Ishikawa (cell line): ENCODE results near the gene CIITA.

ENCODE experiments used
- CEBPB ChIP-seq: IDR thresholded peaks from 2 replicates; pipeline ENCODE4 v1.6.1; 2012
- CREB1 ChIP-seq: IDR thresholded peaks from 2 replicates; pipeline ENCODE4 v1.6.1; 2012; ENCODE audit warnings: low read depth
- EGR1 ChIP-seq: IDR thresholded peaks from 2 replicates; pipeline ENCODE4 v1.6.1; 2012
- EP300 ChIP-seq: IDR thresholded peaks from 2 replicates; pipeline ENCODE4 v1.6.1; 2012; ENCODE audit warnings: borderline replicate concordance
- FOXM1 ChIP-seq: IDR thresholded peaks from 2 replicates; pipeline ENCODE4 v1.6.1; 2012; ENCODE audit warnings: low read depth, borderline replicate concordance
- NFIC ChIP-seq: IDR thresholded peaks from 2 replicates; pipeline ENCODE4 v1.6.1; 2012
- RAD21 ChIP-seq: IDR thresholded peaks from 2 replicates; pipeline ENCODE4 v1.6.1; 2012; ENCODE audit warnings: low read depth
- TAF1 ChIP-seq: IDR thresholded peaks from 2 replicates; pipeline ENCODE4 v1.6.1; 2012; ENCODE audit warnings: low read depth, mild to moderate bottlenecking
- TCF12 ChIP-seq: IDR thresholded peaks from 2 replicates; pipeline ENCODE4 v1.6.1; 2012; ENCODE audit warnings: low read depth
- TEAD4 ChIP-seq: IDR thresholded peaks from 2 replicates; pipeline ENCODE4 v1.6.1; 2012
- YY1 ChIP-seq: IDR thresholded peaks from 2 replicates; pipeline ENCODE4 v1.6.1; 2012; ENCODE audit warnings: low read depth
- ZBTB7A ChIP-seq: IDR thresholded peaks from 2 replicates; pipeline ENCODE4 v1.6.1; 2012; ENCODE audit warnings: low read depth
- TF ChIP-seq, protein P1 (sequence below): IDR thresholded peaks from 2 replicates; pipeline ENCODE4 v1.6.1; 2012
- TF ChIP-seq, protein P2 (sequence below): IDR thresholded peaks from 2 replicates; pipeline ENCODE4 v1.6.1; 2012; ENCODE audit warnings: low read depth, mild to moderate bottlenecking
- TF ChIP-seq, protein P3 (sequence below): IDR thresholded peaks from 2 replicates; pipeline ENCODE4 v1.6.1; 2012

CIITA gene

DNA sequence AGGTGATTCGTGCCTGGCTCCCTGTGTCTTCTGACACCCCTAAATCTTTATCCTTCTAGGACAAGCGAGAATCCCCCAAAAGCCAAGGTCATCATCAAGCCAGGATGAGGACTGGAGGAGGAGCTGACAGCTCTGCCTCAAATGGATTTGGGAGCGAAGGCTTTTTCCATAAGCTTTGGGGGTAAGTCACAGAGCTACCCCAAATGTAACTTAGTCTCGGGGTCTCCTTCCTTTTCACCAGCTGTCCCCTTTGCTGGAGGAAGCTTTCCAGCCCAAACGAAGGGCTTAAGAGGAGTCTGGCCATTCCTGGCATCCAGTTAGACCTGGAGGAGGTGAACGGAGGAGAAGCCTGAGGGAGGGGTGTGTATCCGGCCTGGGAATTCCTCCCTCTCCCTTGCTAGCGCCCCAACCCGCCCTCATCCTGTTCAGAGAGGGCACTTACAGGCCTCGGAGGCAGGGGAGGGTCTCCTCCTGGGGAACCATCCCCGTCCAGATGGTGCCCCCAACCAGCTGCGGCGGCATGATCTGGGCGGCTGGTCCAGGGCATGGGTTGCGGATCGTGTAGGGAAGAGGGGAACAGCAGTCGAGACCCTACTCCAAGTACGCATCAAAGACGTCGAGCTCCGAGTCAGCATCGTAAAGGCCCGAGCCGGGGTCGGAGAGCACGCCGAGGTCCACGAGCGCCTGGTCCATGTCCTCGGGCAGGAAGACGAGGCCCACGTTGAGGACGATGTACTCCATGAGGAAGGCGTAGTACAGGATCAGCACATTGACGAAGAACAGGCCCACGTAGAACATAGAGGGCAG lies 64.3 kb downstream of the CIITA start:
- TF ChIP-seq, protein P1, sequence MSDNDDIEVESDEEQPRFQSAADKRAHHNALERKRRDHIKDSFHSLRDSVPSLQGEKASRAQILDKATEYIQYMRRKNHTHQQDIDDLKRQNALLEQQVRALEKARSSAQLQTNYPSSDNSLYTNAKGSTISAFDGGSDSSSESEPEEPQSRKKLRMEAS, result 0 out of 2 replicates have a peak, but pooled peaks have one; percentile 15
- no peak for TF ChIP-seq ZBTB7A

DNA sequence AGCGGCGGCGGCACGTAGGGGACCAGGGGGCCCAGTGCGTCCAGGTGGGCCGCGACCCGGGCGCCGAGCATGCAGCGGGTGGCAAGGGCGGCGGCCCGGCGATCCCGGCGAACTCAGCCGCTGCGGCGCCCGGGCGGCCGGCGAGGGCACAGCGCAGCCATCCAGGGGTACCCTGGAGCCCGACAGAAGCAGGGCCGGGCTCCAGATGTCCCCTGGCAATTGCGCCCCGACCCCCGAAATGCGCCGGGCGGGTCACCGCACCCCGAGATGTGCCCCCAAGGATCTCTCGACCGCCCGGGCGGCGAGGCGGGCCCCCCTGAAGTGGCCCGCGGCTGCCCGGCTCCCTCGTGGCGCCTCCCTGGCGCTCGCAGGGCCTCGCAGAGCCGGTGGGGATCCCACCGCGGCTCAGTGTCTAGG lies 64.9 kb downstream of the CIITA start:
- TF ChIP-seq, protein P1, result 0 out of 2 replicates have a peak, but pooled peaks have one; percentile 4

DNA sequence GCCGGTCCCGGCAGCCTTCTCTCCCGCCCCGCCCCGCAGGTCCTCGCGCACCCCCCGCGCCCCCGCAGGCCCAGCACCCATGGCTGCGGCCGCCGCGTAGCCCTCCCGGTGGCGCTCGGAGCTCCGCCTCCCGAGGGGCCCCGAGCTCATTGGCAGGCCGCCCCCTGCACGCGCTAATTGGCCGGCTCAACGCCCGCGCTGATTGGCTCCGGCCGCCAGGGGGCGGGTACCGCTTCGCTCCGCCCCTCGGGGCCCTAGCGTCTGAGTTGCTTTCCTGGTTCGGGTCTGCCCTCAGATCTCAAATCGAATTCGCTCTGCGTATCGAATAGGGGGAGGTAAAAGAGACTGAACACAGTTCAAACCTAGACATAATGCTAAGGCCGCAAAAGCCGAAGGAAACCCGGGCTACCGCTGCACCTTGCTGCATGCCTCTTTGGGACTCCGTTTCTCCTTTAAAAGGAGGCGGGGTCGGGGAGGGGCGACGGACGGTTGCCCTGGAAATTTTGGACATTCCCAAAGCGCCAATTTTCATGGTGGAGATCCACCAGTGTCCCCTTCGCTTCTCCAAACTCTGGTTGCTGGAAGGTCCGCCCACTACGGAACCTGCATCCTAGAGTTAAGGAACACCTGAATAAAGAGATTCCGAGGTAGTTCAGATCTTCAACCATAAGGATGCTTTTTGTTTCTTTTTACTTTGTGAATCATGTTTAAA lies 65.5 kb downstream of the CIITA start, which contains the start of gene DEXI:
Gene DEXI, minus strand, starts transcription at position 117 of the 712 bp plus-strand sequence. CDS start 463 bp downstream, outside the sequence.
- TF ChIP-seq, protein P2, sequence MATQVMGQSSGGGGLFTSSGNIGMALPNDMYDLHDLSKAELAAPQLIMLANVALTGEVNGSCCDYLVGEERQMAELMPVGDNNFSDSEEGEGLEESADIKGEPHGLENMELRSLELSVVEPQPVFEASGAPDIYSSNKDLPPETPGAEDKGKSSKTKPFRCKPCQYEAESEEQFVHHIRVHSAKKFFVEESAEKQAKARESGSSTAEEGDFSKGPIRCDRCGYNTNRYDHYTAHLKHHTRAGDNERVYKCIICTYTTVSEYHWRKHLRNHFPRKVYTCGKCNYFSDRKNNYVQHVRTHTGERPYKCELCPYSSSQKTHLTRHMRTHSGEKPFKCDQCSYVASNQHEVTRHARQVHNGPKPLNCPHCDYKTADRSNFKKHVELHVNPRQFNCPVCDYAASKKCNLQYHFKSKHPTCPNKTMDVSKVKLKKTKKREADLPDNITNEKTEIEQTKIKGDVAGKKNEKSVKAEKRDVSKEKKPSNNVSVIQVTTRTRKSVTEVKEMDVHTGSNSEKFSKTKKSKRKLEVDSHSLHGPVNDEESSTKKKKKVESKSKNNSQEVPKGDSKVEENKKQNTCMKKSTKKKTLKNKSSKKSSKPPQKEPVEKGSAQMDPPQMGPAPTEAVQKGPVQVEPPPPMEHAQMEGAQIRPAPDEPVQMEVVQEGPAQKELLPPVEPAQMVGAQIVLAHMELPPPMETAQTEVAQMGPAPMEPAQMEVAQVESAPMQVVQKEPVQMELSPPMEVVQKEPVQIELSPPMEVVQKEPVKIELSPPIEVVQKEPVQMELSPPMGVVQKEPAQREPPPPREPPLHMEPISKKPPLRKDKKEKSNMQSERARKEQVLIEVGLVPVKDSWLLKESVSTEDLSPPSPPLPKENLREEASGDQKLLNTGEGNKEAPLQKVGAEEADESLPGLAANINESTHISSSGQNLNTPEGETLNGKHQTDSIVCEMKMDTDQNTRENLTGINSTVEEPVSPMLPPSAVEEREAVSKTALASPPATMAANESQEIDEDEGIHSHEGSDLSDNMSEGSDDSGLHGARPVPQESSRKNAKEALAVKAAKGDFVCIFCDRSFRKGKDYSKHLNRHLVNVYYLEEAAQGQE, result no peak
- TF ChIP-seq EGR1 (peak; percentile 61), TAF1 (0 out of 2 replicates have a peak, but pooled peaks have one; percentile 36), RAD21 (no peak)

DNA sequence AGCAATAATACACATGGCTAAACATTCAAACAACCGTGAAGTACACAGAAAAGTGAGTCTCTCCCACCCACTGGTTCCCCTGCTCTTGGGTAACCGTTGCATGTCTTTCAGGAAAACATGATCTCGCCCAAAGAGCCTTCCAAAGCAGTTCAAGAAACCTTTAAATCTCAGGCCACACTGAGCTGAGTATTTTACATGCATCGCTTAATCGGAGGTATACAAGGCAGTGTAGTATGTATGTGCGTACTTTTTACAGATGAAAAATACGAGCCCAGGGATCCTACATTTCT lies 66.0 kb downstream of the CIITA start:
- TF ChIP-seq TAF1 (no peak), TEAD4 (no peak), CREB1 (no peak), NFIC (no peak), FOXM1 (no peak), YY1 (no peak), EP300 (no peak), CEBPB (no peak), ZBTB7A (no peak)
- TF ChIP-seq, protein P2, result no peak
- TF ChIP-seq, protein P3, sequence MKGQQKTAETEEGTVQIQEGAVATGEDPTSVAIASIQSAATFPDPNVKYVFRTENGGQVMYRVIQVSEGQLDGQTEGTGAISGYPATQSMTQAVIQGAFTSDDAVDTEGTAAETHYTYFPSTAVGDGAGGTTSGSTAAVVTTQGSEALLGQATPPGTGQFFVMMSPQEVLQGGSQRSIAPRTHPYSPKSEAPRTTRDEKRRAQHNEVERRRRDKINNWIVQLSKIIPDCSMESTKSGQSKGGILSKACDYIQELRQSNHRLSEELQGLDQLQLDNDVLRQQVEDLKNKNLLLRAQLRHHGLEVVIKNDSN, result no peak
- TF ChIP-seq, protein P1, result no peak

DNA sequence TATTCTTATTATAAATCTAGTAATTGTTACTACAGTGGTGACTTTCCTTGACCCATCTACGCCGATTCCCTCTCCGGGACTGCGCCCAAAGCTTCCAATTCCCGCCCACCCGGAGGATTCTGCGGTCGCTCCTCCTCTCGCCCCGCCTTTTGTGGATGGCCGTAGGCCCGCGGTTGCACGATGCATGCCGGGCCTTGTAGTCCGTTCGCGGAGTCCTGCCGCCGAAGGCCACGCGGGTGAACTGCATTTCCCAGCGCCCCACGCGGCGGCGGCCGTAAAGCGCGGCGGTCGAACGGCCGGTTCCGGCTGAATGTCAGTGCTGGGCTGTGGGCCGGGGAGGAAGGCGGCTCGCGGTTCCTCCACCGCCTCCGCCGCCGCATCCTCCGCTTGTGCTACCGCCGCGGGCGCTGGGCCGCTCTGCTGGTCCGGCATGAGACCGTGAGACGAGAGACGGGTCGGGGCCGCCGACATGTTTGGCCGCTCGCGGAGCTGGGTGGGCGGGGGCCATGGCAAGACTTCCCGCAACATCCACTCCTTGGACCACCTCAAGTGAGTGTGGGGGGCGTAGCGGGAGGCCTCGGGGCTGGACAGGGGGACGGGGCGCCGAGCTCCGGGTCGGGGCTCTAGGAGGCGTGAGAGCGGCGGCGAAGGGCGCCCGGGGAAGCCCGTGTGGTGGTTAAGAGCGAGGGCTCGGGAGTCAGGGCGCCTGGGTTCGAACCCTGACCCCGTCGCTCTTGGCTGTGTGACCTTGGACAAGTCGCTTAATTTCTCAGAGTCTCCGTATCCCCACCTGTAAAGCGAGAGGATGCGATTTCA lies 67.5 kb downstream of the CIITA start, which contains the start of gene CLEC16A:
Gene CLEC16A, plus strand, starts transcription at position 316 of the 816 bp plus-strand sequence. Its CDS starts 154 bp downstream, at position 470.
- no peak for TF ChIP-seq CEBPB
- TF ChIP-seq, protein P1, result peak; percentile 41; the same call in 1 of the 2 replicates
- TF ChIP-seq TAF1, result peak; percentile 93
- peak; percentile 42 for TF ChIP-seq NFIC
- peak; percentile 56; the same call in 1 of the 2 replicates for TF ChIP-seq CREB1
- TF ChIP-seq ZBTB7A, result no peak
- no peak for TF ChIP-seq RAD21
- TF ChIP-seq YY1, result peak; percentile 85
- TF ChIP-seq EP300, result peak; percentile 35; the same call in 1 of the 2 replicates
- peak; percentile 46; the same call in 1 of the 2 replicates for TF ChIP-seq TEAD4
- TF ChIP-seq, protein P3, result no peak
- TF ChIP-seq EGR1, result no peak; the same call in 1 of the 2 replicates
- no peak for TF ChIP-seq FOXM1
- TF ChIP-seq, protein P2, result no peak
- TF ChIP-seq TCF12, result peak; percentile 60
